ENCODE measurements around the gene LRRC49. TPM values are rescaled to one million over a fixed set of nuclear protein-coding genes. Genes with fewer than 3 reads are reported as not detected.
"Not testable (repeated sequence)": the region's sequence is repeated elsewhere in the genome, so short reads cannot be mapped to it uniquely, and the experiment has no call there.

Gene LRRC49
- polyA plus RNA-seq (2014; cell fraction: cytosol; rRNA removed), result 26.9 and 28.3 TPM in 2 replicates
- polyA plus RNA-seq (2014; cell fraction: nucleus; rRNA removed), result 18.2 and 23.9 TPM in 2 replicates

GRCh38 chr15:70892002-70892911, at the start of gene LRRC49, which contains the start of gene THAP10:
Gene LRRC49, plus strand, starts transcription at chr15:70892826. Its CDS starts 69 bp downstream, at chr15:70892895.
Gene THAP10, minus strand, starts transcription at chr15:70892433. Its CDS starts 161 bp downstream, at chr15:70892272.
- DNase-seq (ENCODE audit: low spot score), result peak; percentile 98

DNA sequence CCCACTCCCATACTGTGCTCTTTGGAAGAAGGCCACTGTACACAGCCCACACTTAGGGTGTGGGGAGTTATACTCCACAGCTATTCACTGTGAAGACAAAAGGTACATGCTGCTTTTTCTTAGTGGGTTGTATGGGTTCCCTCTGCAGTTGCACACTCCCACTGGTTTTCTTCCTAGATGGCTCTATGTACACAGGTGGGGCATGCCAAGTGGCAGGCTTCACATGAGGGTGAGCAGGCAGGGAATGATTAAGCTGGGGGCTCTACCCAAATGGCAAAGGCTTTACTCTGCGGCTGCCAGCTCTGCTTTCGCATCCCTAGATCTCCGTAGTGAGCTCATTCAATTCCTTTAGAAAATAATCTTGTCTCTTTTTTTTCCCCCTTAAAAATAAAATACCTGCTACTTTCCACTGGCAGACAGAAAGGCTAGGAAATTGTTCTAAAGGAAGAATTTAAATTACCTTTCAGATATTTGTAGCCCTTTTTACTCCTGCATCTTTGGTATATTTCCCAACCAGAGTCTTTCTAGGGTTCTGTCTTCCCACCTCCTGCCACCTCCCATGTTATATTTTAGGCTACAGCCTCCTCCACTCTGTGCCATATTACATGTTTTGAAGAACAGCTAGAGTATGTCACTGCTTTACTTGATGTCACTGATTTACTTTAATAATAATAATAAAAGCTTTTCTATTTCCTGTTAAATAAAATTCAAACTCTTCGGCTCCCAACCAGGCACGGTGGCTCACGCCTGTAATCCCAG, 46.8 kb upstream of the LRRC49 start:
- no peak for DNase-seq (ENCODE audit: low spot score)

GRCh38 chr15:70851889-70852288, 40.7 kb upstream of the LRRC49 start:
- no peak for DNase-seq (ENCODE audit: low spot score)

DNA sequence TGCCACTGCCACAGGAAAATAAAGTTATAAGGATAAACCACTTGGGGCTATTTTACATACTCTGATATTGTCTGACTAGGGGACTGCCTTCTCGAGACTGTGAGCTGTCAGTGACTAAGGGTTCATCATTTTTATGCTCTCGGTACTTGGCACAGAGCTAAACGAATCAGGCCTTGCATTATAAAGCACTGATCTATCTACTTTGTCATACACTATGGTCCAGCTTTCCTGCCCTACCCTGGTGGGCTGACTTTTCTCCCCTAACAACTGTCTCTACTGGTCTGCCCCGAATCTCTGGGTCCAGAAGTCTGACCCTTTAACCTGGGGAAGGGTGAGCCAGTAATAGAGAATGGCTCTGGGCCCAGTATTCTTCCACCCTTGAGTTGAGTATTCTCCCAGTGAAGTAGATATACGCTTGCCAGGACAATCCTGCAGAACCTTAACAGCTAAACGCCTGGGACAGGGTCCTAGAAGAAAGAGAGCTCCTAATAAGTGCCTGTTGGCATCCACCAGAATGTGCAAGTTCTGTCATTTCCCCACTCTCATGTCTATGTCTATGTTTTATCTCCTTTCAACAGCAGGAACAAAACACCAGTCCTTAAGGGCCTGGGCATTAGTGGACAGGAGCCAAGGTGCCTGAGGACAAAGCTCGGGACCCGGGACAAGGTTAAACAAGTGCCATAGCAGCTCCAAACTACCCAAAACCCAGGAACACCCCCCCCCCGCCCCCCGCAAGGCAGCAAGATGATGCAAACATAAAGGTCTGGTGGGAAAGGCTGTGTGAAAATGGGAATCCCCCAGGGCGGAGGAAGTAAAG, 39.9 kb upstream of the LRRC49 start:
- no peak for DNase-seq (ENCODE audit: low spot score)

- peak; percentile 49 for DNase-seq (ENCODE audit: low spot score)
Measured at GRCh38 chr15:70853318-70853972, 39.2 kb upstream of the LRRC49 start.

GRCh38 chr15:70853973-70854665, 38.5 kb upstream of the LRRC49 start, which contains the start of gene LARP6:
Gene LARP6, minus strand, starts transcription at chr15:70854157. Its CDS starts 69 bp downstream, at chr15:70854088.
- peak; percentile 53 for DNase-seq (ENCODE audit: low spot score)

DNA sequence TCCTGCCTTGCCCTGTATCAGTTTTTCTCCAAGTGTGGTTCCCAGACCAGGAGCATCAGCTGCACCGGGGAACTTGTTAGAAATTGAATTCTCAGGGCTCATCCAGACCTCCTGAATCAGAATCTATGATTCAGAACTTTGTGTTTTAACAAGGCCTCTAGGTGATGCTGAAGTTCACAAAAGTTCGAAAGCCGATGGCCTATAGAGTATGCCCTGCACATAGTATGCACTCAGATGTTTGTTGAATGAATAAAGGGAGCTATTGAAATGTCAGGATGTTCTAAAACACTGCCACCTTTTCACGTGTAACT, 38.0 kb upstream of the LRRC49 start:
- DNase-seq (ENCODE audit: low spot score), result no peak

DNA sequence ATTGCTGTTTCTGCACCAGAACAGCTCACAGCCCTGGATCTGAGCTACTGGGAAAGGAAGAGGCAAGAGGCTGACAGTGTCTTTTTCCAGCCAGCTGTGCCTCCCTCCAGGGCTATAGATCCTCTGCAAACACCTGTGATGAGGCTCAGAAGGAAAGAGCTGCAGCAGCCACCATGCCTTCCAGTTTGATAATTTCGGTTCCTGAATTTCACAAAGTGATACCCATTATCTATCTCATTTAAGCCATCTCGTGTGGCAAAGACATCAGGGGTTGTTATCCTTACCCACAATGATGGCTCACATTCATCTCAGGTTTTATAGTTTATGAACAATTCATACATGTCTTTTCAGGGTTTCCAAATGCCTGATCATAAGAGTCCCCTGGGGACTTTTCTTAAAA, 36.9 kb upstream of the LRRC49 start:
- DNase-seq (ENCODE audit: low spot score), result no peak

GRCh38 chr15:70856177-70856883, 36.3 kb upstream of the LRRC49 start:
- DNase-seq (ENCODE audit: low spot score), result no peak

- no peak for DNase-seq (ENCODE audit: low spot score)
Measured at GRCh38 chr15:70856884-70857561, 35.6 kb upstream of the LRRC49 start.

DNA sequence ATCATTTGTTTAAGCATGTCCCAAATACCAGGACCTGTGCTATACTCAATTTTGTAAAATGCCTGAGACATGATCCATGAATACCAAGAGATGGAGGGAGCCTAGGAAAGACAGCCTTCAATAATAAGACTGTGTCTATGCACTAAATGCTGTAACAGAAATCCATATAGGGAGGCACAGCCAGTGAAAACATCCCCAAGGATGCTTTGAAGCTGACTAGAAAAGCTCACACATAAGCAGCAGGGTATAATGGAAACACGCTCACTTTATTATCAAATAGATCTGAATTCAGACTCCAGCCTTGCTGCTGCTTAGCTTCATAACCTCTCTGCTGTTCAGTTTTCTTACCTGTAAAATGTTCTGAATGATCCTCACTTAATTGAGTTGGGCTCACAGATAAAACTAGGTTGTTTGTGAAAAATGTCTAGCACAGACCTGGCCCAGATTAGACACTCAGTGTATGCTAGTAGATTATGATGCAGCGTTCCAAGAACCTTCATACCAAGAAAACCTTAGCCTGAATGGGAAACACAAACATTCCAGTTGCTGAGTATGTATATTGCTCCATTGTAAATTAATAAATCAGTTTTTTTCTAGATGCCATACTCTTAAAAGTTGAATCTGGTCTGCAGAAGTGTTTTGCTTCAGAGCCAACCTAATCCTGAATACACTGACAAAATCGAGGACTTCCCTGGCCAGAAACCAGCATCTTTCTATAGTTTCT, 34.9 kb upstream of the LRRC49 start:
- peak; percentile 29 for DNase-seq (ENCODE audit: low spot score)

- not testable (repeated sequence) for DNase-seq (ENCODE audit: low spot score)
Measured at GRCh38 chr15:70858614-70859321, 33.9 kb upstream of the LRRC49 start.

DNA sequence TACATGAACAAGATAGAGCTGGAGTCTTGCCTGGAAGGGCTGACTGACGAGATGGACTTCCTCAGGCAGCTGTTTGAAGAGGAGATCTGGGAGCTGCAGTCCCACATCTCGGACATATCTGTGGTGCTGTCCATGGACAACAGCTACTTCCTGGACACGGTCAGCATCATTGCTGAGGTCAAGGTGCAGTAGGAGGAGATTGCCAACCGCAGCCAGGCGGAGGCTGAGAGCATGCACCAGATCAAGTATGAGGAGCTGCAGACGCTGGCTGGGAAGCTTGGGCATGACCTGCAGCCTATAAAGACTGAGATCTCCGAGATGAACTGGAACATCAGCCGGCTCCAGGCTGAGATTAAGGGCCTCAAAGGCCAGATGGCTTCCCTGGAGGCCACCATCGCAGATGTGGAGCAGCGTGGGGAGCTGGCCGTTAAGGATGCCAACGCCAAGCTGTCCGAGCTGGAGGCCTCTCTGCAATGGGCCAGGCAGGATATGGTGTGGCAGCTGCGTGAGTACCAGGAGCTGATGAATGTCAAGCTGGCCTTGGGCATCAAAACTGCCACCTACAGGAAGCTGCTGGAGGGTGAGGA, 33.2 kb upstream of the LRRC49 start:
- no peak for DNase-seq (ENCODE audit: low spot score)

- DNase-seq (ENCODE audit: low spot score), result no peak
Measured at GRCh38 chr15:70859998-70860397, 32.6 kb upstream of the LRRC49 start.

DNA sequence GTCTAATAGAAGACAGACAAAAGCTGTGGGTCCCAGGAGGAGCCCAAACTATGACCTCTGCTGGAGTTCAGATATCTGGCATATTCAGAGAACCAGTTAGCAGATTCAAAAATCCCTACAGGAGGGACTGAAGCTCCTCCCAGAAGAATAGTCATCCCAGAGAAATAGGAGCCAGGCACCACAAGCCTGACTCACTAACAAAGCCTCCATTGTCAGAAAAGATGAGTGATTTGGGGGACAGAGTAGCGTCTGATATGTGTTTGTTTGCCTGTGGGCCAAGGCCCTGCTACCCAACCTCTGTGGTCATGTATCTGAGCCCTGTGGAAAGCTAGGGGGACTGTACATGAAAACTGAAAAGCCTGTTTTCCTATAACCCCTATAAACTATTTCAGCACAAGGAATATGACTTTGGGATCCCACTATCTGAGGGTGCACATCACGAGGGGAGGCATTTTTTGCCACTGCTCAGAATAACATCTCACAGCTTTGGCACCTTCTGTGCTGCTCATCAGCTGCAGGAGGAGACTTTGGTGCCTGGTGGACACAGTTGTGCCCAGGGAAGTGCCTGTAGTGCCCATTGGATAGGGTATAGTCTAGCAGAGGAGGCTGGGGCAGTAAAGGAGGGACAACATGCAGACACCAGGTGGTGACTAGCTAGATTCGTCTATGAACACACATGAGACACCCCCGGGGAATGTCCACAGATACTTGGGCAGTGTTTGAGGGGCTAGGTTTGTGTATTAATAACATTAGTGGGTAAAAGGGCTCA, 29.0 kb upstream of the LRRC49 start:
- no peak for DNase-seq (ENCODE audit: low spot score)

DNA sequence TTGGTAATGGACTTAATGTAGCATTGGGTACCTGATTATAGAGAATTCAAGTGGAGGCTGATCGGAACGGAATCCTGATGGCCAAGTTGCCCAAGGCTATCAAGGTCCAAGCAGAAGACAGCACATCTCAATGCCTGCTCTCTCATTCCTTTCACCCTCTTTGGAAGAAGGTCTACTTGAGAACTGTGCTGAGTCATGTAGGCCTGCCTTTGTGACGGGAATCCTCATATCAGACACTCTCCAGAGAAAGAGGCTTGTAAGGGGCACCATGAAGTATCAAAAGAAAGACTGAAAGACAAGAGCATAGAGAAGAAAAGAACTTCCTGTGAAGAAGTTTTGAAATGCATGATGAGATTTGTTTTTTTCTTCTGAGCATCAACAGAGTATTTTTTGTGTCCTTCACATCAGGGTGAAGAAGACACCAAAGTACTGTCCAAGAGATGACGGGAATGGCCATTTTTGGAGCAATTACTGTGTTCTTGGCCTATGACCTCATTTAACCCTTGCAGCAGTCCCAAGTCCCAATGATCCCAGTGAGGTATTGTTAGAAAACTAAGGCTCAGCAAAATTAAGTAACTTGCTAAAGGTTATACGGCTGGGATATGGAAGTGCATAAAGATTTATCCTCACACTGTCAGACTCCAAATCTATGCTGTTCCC, 25.5 kb upstream of the LRRC49 start:
- no peak for DNase-seq (ENCODE audit: low spot score)

All from SK-N-DZ (cell line).